ENCODE measurements around the gene SPAG9.

The SPAG9 gene

DNA sequence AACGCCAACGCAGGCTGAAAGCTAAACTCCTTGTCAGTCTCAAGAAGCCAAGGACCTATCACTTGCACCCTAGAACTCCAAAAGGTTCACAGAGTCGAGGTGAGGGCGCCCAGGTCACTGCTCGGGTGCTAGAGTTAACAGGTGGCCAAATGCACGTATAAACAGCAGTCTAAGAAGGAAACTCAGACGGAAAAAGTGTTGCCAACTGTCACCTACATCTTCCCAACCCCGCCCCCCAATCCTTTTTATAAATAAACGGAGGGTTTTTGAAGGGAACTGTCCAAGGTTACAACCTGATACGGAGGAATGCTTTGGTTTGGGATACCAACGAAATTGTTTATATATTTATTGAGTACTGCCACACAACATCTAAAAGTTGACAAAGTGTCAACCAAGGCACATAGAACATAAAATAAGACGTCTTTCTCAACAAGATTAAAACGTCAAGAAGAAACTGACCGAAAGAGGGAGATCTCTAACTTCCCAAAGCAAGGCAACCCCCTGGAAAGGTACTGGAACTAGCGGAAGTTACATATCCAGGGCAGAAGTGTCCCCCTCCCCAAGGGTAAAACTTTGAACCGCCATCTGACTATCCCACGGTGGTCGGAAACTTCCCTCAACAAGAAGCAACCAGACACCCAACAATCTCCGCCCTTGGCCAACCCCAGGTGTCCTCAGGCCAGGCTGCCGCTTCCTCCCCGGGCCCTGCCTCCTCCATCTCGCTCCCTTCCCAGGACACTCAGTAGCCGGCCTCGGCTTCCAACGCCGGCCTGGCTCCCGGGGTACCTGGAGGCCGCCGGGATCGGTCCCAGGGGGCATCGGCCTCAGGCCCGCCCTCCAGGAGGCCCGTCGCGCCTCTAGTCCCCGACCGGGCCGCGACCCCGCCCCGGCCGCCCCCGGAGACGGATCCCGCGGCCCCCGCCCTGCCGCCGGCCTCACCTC, 982 bp downstream of the SPAG9 start:
- no peaks in the 10 kb centered on the region; a peak in 1 of 3 replicates for H3K36me3 ChIP-seq (ENCODE audit: control insufficient read depth in 2 of 2, insufficient read depth in 1 of 2, low read length in 2 of 2)
- ChIA-PET CTCF (interaction anchor here (0.7 to 1.8 kb wide), 5 partner anchors 13 to 163 kb away, joined by 3 to 9 read pairs (median 4); partner anchors contain the start of gene NME1), POLR2A (interaction anchor here (0.6 to 2.7 kb wide), 13 partner anchors 10 to 253 kb away, joined by 3 to 23 read pairs (median 5); partner anchors contain the start of genes NME1, NME2 and TOB1)
- H3K9me3 ChIP-seq (ENCODE audit: control insufficient read depth, insufficient read depth, low read depth, low read length) = no peaks in the 10 kb centered on the region
- peaks cover 14% of the 10 kb centered on the region for H3K4me1 ChIP-seq (ENCODE audit: control insufficient read depth, insufficient read depth, low read length)
- peak overlapping the region; percentile 96 for H3K4me3 ChIP-seq (ENCODE audit: low read depth, low read length)
- H3K27ac ChIP-seq (ENCODE audit: extremely low read depth, low read depth, low read length) = peak overlapping the region; percentile 91
- no peak for TF ChIP-seq ZNF623 (tag by site-specific recombination; IDR thresholded peaks at IDR 0.05)
- TF ChIP-seq, protein P1, sequence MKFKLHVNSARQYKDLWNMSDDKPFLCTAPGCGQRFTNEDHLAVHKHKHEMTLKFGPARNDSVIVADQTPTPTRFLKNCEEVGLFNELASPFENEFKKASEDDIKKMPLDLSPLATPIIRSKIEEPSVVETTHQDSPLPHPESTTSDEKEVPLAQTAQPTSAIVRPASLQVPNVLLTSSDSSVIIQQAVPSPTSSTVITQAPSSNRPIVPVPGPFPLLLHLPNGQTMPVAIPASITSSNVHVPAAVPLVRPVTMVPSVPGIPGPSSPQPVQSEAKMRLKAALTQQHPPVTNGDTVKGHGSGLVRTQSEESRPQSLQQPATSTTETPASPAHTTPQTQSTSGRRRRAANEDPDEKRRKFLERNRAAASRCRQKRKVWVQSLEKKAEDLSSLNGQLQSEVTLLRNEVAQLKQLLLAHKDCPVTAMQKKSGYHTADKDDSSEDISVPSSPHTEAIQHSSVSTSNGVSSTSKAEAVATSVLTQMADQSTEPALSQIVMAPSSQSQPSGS (tag by site-specific recombination; IDR thresholded peaks at IDR 0.05; ENCODE audit: low read depth) = no peak
- no peak for TF ChIP-seq ZNF37A (tag by site-specific recombination; IDR thresholded peaks at IDR 0.05)
- TF ChIP-seq SP7 (tag by site-specific recombination; IDR thresholded peaks at IDR 0.05) = peak; percentile 18; the same call in 1 of the 2 replicates
- 0 out of 2 replicates have a peak, but pooled peaks have one; percentile 47 for TF ChIP-seq ZNF324 (tag by site-specific recombination; IDR thresholded peaks at IDR 0.05)
- TF ChIP-seq ZFP37 (tag by site-specific recombination; IDR thresholded peaks at IDR 0.05) = 0 out of 2 replicates have a peak, but pooled peaks have one; percentile 30
- peak; percentile 53 for TF ChIP-seq ZIC2 (tag by site-specific recombination; IDR thresholded peaks at IDR 0.05)
- peak; percentile 20; the same call in 1 of the 2 replicates for TF ChIP-seq ZNF654 (tag by site-specific recombination; IDR thresholded peaks at IDR 0.05; ENCODE audit: low read depth)
- TF ChIP-seq, protein P2, sequence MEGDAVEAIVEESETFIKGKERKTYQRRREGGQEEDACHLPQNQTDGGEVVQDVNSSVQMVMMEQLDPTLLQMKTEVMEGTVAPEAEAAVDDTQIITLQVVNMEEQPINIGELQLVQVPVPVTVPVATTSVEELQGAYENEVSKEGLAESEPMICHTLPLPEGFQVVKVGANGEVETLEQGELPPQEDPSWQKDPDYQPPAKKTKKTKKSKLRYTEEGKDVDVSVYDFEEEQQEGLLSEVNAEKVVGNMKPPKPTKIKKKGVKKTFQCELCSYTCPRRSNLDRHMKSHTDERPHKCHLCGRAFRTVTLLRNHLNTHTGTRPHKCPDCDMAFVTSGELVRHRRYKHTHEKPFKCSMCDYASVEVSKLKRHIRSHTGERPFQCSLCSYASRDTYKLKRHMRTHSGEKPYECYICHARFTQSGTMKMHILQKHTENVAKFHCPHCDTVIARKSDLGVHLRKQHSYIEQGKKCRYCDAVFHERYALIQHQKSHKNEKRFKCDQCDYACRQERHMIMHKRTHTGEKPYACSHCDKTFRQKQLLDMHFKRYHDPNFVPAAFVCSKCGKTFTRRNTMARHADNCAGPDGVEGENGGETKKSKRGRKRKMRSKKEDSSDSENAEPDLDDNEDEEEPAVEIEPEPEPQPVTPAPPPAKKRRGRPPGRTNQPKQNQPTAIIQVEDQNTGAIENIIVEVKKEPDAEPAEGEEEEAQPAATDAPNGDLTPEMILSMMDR (tag by site-specific recombination; IDR thresholded peaks at IDR 0.05) = peak; percentile 65
- peak; percentile 79; the same call in 1 of the 2 replicates for TF ChIP-seq ZNF76 (tag by site-specific recombination; IDR thresholded peaks at IDR 0.05; ENCODE audit: borderline replicate concordance, low read depth)
- TF ChIP-seq ZBTB20 (tag by site-specific recombination; IDR thresholded peaks at IDR 0.05) = peak; percentile 69; the same call in 1 of the 2 replicates
- TF ChIP-seq ZNF132 (tag by site-specific recombination; IDR thresholded peaks at IDR 0.05; ENCODE audit: borderline replicate concordance) = no peak
- TF ChIP-seq ZFHX2 (tag by site-specific recombination; conservative IDR thresholded peaks at IDR 0.05) = peak; percentile 50; the same call in 1 of the 2 replicates
- TF ChIP-seq ZXDB (tag by site-specific recombination; IDR thresholded peaks at IDR 0.05) = no peak; the same call in none of the 2 replicates
- no peak for TF ChIP-seq ZNF670 (tag by site-specific recombination; IDR thresholded peaks at IDR 0.05; ENCODE audit: low read depth)
- TF ChIP-seq, protein P3, sequence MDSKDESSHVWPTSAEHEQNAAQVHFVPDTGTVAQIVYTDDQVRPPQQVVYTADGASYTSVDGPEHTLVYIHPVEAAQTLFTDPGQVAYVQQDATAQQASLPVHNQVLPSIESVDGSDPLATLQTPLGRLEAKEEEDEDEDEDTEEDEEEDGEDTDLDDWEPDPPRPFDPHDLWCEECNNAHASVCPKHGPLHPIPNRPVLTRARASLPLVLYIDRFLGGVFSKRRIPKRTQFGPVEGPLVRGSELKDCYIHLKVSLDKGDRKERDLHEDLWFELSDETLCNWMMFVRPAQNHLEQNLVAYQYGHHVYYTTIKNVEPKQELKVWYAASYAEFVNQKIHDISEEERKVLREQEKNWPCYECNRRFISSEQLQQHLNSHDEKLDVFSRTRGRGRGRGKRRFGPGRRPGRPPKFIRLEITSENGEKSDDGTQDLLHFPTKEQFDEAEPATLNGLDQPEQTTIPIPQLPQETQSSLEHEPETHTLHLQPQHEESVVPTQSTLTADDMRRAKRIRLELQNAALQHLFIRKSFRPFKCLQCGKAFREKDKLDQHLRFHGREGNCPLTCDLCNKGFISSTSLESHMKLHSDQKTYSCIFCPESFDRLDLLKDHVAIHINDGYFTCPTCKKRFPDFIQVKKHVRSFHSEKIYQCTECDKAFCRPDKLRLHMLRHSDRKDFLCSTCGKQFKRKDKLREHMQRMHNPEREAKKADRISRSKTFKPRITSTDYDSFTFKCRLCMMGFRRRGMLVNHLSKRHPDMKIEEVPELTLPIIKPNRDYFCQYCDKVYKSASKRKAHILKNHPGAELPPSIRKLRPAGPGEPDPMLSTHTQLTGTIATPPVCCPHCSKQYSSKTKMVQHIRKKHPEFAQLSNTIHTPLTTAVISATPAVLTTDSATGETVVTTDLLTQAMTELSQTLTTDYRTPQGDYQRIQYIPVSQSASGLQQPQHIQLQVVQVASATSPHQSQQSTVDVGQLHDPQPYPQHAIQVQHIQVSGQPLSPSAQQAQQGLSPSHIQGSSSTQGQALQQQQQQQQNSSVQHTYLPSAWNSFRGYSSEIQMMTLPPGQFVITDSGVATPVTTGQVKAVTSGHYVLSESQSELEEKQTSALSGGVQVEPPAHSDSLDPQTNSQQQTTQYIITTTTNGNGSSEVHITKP (tag by site-specific recombination; IDR thresholded peaks at IDR 0.05) = peak; percentile 81
- TF ChIP-seq, protein P4, sequence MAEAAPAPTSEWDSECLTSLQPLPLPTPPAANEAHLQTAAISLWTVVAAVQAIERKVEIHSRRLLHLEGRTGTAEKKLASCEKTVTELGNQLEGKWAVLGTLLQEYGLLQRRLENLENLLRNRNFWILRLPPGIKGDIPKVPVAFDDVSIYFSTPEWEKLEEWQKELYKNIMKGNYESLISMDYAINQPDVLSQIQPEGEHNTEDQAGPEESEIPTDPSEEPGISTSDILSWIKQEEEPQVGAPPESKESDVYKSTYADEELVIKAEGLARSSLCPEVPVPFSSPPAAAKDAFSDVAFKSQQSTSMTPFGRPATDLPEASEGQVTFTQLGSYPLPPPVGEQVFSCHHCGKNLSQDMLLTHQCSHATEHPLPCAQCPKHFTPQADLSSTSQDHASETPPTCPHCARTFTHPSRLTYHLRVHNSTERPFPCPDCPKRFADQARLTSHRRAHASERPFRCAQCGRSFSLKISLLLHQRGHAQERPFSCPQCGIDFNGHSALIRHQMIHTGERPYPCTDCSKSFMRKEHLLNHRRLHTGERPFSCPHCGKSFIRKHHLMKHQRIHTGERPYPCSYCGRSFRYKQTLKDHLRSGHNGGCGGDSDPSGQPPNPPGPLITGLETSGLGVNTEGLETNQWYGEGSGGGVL (tag by site-specific recombination; IDR thresholded peaks at IDR 0.05) = no peak
- no peak; the same call in 1 of the 2 replicates for TF ChIP-seq KLF10 (tag by site-specific recombination; IDR thresholded peaks at IDR 0.05)
- peak; percentile 31 for TF ChIP-seq ZNF341 (tag by site-specific recombination; IDR thresholded peaks at IDR 0.05; ENCODE audit: low read depth)
- 0 out of 2 replicates have a peak, but pooled peaks have one; percentile 31 for TF ChIP-seq ZNF561 (tag by site-specific recombination; IDR thresholded peaks at IDR 0.05; ENCODE audit: borderline replicate concordance)
- peak; percentile 69 for TF ChIP-seq ZNF335 (tag by site-specific recombination; conservative IDR thresholded peaks at IDR 0.05)
- TF ChIP-seq, protein P5, sequence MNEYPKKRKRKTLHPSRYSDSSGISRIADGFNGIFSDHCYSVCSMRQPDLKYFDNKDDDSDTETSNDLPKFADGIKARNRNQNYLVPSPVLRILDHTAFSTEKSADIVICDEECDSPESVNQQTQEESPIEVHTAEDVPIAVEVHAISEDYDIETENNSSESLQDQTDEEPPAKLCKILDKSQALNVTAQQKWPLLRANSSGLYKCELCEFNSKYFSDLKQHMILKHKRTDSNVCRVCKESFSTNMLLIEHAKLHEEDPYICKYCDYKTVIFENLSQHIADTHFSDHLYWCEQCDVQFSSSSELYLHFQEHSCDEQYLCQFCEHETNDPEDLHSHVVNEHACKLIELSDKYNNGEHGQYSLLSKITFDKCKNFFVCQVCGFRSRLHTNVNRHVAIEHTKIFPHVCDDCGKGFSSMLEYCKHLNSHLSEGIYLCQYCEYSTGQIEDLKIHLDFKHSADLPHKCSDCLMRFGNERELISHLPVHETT (tag by site-specific recombination; IDR thresholded peaks at IDR 0.05) = peak; percentile 42; the same call in 1 of the 2 replicates
- TF ChIP-seq GLIS1 (tag by site-specific recombination; IDR thresholded peaks at IDR 0.05) = peak; percentile 82
